Gastroesophageal sphincter (tissue), 3 donors: ENCODE measurements around the gene KRTAP20-4.

Experiments
- POLR2A ChIP-seq, 2 donors: fragments of 450-650 bp; IDR thresholded peaks; one replicate each; pipeline ENCODE4 v1.6.1; 2017; ENCODE audit warnings: antibody characterized with exemption in 2 of 2, mild to moderate bottlenecking in 2 of 2, moderate library complexity in 1 of 2
- TF ChIP-seq, protein P1 (sequence below), 4 experiments: fragments of 200-600 bp in 2 of 4; fragments of 450-650 bp in 2 of 4; sonication (generic) in 1 of 4; IDR thresholded peaks; one replicate each; pipeline ENCODE4 v1.5.1; 2017 to 2019; ENCODE audit warnings: antibody characterized with exemption in 4 of 4, mild to moderate bottlenecking in 2 of 4, moderate library complexity in 2 of 4

DNA sequence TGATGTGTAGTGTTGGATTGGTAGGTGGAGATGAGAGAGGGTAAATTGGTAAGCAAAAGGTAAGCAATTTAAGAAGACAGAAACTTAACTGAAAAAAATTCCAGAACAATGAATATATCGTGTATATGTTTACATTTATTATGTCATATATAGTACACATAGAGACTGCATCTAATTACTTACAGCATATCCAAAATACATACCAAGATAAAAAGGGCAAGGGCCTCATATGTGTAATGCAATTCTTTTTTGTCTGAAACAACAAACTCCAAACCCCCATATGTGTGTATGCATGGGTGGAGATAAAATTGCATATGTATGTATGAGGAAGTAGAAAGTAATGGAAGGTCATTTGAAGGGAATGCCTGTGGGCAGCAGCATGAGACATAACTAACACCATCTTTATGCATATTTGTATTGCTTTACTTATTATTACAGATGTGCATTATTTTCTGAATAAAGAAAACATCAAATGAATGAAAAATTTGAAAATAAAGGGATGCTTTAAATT is 26.5 kb downstream of the KRTAP20-4 start:
- TF ChIP-seq POLR2A (IDR thresholded peaks at IDR 0.05), result no peak
- TF ChIP-seq, protein P1, sequence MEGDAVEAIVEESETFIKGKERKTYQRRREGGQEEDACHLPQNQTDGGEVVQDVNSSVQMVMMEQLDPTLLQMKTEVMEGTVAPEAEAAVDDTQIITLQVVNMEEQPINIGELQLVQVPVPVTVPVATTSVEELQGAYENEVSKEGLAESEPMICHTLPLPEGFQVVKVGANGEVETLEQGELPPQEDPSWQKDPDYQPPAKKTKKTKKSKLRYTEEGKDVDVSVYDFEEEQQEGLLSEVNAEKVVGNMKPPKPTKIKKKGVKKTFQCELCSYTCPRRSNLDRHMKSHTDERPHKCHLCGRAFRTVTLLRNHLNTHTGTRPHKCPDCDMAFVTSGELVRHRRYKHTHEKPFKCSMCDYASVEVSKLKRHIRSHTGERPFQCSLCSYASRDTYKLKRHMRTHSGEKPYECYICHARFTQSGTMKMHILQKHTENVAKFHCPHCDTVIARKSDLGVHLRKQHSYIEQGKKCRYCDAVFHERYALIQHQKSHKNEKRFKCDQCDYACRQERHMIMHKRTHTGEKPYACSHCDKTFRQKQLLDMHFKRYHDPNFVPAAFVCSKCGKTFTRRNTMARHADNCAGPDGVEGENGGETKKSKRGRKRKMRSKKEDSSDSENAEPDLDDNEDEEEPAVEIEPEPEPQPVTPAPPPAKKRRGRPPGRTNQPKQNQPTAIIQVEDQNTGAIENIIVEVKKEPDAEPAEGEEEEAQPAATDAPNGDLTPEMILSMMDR (IDR thresholded peaks at IDR 0.05), result no peak
